Measurements from ENCODE around the gene MGAT5. TPM values are rescaled to one million over a fixed set of nuclear protein-coding genes. Genes with fewer than 3 reads are reported as not detected.

The MGAT5 gene
- total RNA-seq, 1 experiment from 2014 or later, result 22.1 TPM

GRCh38 chr2:134375935-134376334 lies 122.1 kb downstream of the MGAT5 start:
- POLR2A ChIA-PET, result no interaction called here
- peaks cover 5% of the 10 kb centered on the region for H3K36me3 Mint-ChIP-seq (ENCODE audit: insufficient read depth, unreplicated experiment)
- no peaks in the 10 kb centered on the region for H3K9me3 Mint-ChIP-seq (ENCODE audit: unreplicated experiment)
- 0 out of 2 replicates have a peak, but pooled peaks cover 5% of the 10 kb centered on the region for H3K4me1 ChIP-seq
- H3K4me3 Mint-ChIP-seq (ENCODE audit: unreplicated experiment), result no peak overlapping the region
- no peaks in the 10 kb centered on the region for H3K4me1 Mint-ChIP-seq (ENCODE audit: low read depth, unreplicated experiment)
- H3K27me3 Mint-ChIP-seq (ENCODE audit: insufficient read depth, unreplicated experiment), result no peaks in the 10 kb centered on the region
- no peaks in the 10 kb centered on the region for H3K27me3 ChIP-seq (replicated peaks; ENCODE audit: control insufficient read depth, insufficient read depth, low read length)
- H3K9me3 ChIP-seq, result no peaks in the 10 kb centered on the region
- H3K27ac Mint-ChIP-seq (ENCODE audit: unreplicated experiment), result no peak overlapping the region
- TF ChIP-seq CTCF (IDR thresholded peaks at IDR 0.05; ENCODE audit: insufficient read depth in 1 of 2, low read depth in 1 of 2, low read length in 1 of 2, severe bottlenecking in 1 of 2, unreplicated experiment in 1 of 2), result peak in 1 of 2 experiments; percentile 58
- H3K36me3 ChIP-seq (ENCODE audit: control insufficient read depth, insufficient read depth, low read length), result no peaks in the 10 kb centered on the region
- CTCF ChIA-PET, result interaction anchor here (1.0 to 2.5 kb wide), 5 partner anchors 16 to 84 kb away, joined by 3 to 21 read pairs (median 7); no protein-coding TSS in a partner anchor
- no TSS peak for BruUV-seq (replicated peaks)
- intact Hi-C loops (cut with micrococcal nuclease; ENCODE audit: unreplicated experiment), result loop anchor here (1.0 kb wide), 2 partner anchors 36 to 74 kb away; no protein-coding TSS in a partner anchor
- peak; percentile 53 to 58 for DNase-seq
- H3K4me3 ChIP-seq (ENCODE audit: low read depth, low read length), result no peak overlapping the region

DNA sequence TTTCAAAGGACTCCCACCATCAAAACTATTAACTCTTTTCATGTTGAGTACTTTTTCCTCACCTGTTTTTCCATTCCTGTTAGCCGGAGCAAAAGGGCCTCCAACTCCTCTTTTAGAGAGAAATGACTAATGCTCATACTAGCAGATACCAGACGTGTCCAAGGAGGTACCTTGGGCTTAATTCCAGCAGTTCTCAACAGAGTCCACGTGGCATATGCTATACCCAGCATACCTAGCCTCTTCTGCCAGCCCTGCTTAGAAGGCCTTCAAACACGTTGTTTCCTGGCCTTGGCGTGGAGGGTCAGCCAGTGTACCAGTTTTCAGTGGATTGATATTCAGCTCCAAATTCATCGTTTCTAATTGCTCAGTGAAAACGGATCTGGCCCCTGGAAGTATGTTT lies 123.9 kb downstream of the MGAT5 start:
- no peaks in the 10 kb centered on the region for H3K36me3 ChIP-seq (ENCODE audit: control insufficient read depth, insufficient read depth, low read length)
- Mint-ChIP-seq H3K4me3 (ENCODE audit: unreplicated experiment) (no peak overlapping the region), H3K27me3 (ENCODE audit: insufficient read depth, unreplicated experiment) (no peaks in the 10 kb centered on the region), H3K27ac (ENCODE audit: unreplicated experiment) (no peak overlapping the region), H3K4me1 (ENCODE audit: low read depth, unreplicated experiment) (no peaks in the 10 kb centered on the region), H3K9me3 (ENCODE audit: unreplicated experiment) (no peaks in the 10 kb centered on the region), H3K36me3 (ENCODE audit: insufficient read depth, unreplicated experiment) (peaks cover 5% of the 10 kb centered on the region)
- intact Hi-C loops (cut with micrococcal nuclease; ENCODE audit: unreplicated experiment), result no loop called here
- BruUV-seq (replicated peaks), result no TSS peak
- H3K4me3 ChIP-seq (ENCODE audit: low read depth, low read length), result no peak overlapping the region
- H3K9me3 ChIP-seq, result no peaks in the 10 kb centered on the region
- H3K27me3 ChIP-seq (replicated peaks; ENCODE audit: control insufficient read depth, insufficient read depth, low read length), result no peaks in the 10 kb centered on the region
- no peak for TF ChIP-seq CTCF (IDR thresholded peaks at IDR 0.05; ENCODE audit: insufficient read depth in 1 of 2, low read depth in 1 of 2, low read length in 1 of 2, severe bottlenecking in 1 of 2, unreplicated experiment in 1 of 2)
- CTCF ChIA-PET, result no interaction called here
- no peak for DNase-seq
- POLR2A ChIA-PET, result no interaction called here
- H3K4me1 ChIP-seq, result no peaks in the 10 kb centered on the region

- no peak overlapping the region for H3K4me3 Mint-ChIP-seq (ENCODE audit: unreplicated experiment)
- ChIA-PET CTCF (no interaction called here), POLR2A (no interaction called here)
- Histone ChIP-seq H3K4me3 (ENCODE audit: low read depth, low read length) (no peak overlapping the region), H3K9me3 (no peaks in the 10 kb centered on the region), H3K36me3 (ENCODE audit: control insufficient read depth, insufficient read depth, low read length) (no peaks in the 10 kb centered on the region), H3K4me1 (no peaks in the 10 kb centered on the region), H3K27me3 (replicated peaks; ENCODE audit: control insufficient read depth, insufficient read depth, low read length) (no peaks in the 10 kb centered on the region)
- no peak for DNase-seq
- BruUV-seq (replicated peaks), result no TSS peak
- peaks cover 5% of the 10 kb centered on the region for H3K36me3 Mint-ChIP-seq (ENCODE audit: insufficient read depth, unreplicated experiment)
- no peak overlapping the region for H3K27ac Mint-ChIP-seq (ENCODE audit: unreplicated experiment)
- intact Hi-C loops (cut with micrococcal nuclease; ENCODE audit: unreplicated experiment), result no loop called here
- no peak for TF ChIP-seq CTCF (IDR thresholded peaks at IDR 0.05; ENCODE audit: insufficient read depth in 1 of 2, low read depth in 1 of 2, low read length in 1 of 2, severe bottlenecking in 1 of 2, unreplicated experiment in 1 of 2)
- no peaks in the 10 kb centered on the region for H3K9me3 Mint-ChIP-seq (ENCODE audit: unreplicated experiment)
- H3K4me1 Mint-ChIP-seq (ENCODE audit: low read depth, unreplicated experiment), result no peaks in the 10 kb centered on the region
- H3K27me3 Mint-ChIP-seq (ENCODE audit: insufficient read depth, unreplicated experiment), result no peaks in the 10 kb centered on the region
These were observed 125.4 kb downstream of the MGAT5 start for GRCh38 chr2:134379293-134379692.

Measured in Caco-2 (cell line).